ENCODE data around the gene SLC6A3.

The SLC6A3 gene

DNA sequence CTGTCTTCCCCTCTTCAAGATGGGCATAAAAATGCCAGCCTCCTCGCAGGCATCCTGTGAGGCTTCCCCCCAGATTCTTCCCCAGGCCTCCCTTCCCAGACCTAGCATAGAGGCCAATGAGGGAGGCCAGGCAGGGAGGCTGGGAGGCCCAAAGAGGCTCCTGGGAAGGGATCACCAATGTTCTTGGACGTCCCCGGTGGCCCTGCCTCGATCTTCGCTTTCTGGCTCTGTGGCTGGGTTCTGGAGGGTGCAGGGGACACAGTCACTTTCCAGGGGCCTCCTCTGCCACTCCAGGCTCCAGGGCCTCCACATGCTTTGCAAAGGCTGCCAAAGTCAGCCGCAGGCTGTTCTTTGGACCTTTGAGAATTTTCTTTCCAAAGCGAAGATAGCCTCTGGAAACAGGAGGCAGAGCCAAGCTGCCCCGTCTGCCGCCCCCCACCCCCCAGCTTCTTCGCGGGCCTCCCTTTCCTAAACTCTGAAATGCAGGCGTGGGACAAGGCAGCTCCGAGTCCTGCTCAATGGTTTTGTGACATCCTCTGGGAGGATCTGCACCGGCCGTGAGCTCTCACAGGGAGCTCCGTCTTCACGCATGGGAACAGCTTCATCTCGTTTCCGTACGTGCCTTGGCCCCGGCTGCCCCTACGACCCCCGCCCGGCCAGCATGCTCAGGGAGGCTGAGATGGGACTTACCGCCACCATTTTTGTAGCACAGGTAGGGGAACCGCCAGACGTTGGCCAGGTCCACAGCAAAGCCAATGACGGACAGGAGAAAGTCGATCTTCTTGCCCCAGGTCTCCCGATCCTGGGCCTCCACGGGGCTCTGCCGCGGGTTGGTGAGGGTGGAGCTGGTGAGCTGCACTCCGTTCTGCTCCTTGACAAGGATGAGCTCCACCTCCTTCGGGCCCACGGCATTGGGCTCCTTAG is 2.8 kb downstream of the SLC6A3 start:
- in situ Hi-C loops (cut with MboI; ENCODE audit: low sequenced_read_pairs) = no loop called here

DNA sequence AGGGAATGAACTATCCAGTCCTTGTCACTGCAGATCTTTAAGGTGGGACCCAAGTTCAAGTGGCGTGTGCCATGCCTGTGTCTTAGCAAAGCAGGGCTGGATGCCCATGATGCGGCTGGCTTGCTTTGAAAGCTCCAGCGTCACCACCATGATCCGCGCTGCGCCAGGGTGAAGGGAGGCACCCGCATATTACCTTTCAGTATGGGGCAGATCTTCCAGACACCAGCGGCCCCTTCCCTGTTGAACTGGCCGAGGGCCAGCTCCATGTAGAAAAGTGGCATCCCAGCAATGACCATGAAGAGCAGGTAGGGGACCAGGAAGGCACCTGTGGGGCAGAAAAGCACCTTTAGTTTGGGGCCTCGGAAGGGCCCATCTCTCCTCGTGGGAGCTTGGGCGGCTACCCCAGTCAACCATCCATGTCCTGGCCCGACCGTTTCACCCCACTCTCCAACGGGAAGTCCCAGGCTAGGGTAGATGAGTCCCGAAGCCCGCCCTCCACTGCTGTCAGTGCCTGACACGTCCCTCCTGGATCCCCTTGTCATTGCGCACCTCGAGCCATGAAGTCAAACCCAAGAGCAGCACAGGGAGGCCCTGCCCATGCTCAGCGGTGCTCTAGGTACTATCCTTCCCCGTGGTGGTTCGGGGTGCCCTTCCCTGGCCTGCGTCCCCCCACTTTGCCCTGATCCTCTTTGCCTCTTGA is 3.9 kb downstream of the SLC6A3 start:
- in situ Hi-C loops (cut with MboI; ENCODE audit: low sequenced_read_pairs) = no loop called here

DNA sequence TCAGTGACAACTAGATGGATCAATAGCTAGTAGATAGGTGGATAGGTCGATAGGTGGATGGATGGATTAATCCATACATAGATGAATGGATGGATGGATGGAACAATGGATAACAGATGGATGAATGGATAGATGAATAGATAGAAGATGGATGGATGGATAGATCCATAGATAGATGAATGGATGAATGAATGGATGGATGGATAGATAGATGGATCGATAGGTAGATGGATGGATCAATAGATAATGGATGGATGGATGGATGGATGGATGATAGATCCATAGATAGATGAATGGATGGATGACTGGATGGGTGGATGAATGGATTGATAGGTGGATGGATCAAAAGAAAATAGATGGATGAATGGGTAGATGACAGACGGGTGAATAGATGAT is 5.1 kb downstream of the SLC6A3 start:
- in situ Hi-C loops (cut with MboI; ENCODE audit: low sequenced_read_pairs) = no loop called here

DNA sequence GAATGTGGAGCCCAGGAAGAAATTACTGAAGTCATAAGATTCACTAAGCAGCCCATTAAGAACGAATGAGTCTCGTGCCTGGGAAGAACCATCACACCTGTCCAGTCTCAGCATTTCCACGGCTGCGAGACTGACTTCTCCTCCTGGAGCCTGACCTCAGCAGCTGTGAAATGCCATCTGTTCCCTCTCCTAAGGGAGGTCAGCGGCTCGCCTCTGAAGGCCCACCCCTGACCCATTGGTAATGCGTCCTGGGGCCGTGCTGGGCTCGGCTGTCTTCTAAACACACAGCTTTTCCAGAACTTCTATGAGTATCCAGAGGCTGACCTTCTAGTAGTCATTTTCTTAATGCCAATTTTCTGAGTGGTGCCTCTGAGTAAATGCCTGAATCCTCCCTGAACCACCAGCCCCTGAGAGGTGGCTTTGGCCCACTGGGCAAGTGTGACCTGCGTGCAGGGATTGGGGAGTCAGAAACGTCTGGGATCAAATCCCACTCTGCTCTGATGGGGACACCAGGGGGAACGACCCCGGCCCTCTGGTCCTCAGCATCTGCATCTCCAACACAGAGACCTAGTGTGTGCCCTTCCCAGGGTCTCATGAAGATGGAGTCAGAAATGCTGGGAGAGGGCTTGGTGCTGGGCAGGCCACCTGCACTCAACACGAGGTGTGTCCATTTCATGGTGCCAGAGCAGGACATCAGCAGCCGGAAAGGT is 5.7 kb downstream of the SLC6A3 start:
- in situ Hi-C loops (cut with MboI; ENCODE audit: low sequenced_read_pairs) = no loop called here

DNA sequence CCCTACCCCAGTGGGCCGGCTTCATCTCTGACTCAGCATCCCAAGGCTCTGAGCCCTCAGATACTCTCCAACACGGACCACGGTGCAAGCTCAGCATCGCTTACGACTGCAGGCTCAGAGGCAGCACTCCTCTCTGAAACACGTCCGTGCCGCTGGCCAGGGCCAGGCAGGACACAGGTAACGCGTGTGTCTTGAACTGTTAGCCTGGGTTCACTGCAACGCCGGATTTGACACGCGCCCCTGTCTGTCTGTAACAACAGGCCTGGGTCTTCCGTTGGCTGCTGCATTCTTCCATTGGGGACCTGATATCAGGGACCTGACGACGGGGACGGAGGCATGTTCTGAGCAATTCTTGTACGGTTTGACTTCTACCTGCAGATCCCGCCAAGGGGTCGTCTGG is 6.4 kb downstream of the SLC6A3 start:
- in situ Hi-C loops (cut with MboI; ENCODE audit: low sequenced_read_pairs) = no loop called here

DNA sequence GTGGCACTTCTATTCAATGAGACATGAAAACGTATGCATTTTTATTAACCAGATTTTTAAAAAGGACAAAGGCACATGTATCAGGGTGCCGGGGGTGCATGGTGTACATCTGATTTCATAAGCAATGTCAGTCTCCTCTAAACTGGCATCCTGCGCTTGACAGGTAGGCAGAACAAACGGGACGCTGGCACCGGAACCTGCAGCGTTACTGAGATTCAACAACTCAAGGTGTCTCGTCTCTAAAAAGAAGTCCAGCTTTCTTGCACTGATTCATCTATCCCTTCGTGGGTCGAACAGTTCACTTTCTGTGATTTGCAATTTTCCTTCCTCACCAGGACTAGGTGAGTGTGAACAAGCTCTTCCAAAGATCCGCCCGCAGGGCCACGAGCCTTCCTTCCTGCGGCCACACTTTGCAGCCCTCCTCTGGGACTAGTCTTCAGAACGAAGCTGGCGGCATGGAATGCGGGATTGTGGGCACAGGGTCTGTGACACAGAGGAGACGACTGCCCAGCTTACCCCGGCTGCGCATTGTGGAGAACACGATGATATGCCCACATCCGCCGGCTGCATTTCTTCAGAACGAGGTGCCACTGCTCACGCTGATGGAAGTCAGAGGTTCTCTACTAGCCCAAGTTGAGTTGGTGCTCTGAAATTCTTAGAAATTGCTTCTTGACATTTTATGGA is 7.2 kb downstream of the SLC6A3 start:
- in situ Hi-C loops (cut with MboI; ENCODE audit: low sequenced_read_pairs) = no loop called here

DNA sequence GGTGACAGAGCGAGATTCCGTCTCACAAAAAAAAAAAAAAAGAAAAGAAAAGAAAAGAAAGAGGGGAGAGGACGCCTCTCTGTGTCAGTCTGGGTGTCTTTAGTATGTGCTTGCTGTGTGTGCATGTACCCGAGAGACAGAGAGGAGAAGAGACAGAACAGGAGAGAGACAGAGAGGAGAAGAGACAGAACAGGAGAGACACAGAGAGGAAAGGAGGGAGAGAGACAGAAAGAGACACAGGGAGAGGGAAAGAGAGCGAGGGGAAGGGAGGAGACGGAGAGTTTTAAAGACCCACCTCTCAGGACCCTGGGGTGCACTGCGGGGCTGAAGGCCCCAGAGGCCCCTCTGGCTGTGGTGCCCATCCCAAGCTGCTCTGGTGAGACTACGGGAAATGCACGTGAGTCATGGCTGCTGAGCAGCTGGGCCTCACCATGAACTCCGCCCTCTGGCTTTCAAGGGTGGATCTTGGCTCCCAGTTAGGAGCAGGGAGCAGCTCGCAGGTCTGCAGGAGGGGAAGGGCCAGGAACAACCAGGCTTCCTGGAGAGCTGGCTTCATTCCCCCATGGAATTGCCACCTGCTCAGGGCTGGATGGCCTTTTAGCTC is 7.9 kb downstream of the SLC6A3 start:
- in situ Hi-C loops (cut with MboI; ENCODE audit: low sequenced_read_pairs) = no loop called here

DNA sequence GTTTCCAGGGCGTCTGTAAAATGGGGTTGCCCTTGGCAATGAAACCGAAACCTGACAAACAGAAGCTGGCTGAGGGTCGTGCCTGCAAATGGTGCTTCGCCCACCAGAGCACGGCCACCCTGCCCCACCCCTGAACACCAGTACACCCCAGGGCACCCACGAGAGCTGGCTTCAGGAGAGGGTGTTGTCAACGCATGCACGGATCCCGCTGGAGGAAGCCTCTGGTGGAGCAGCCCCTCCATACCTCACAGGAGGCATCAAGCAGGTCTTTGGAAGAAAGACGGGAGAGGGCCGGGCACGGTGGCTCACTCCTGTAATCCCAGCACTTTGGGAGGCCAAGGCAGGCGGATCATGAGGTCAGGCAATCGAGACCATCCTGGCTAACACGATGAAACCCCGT is 8.6 kb downstream of the SLC6A3 start:
- in situ Hi-C loops (cut with MboI; ENCODE audit: low sequenced_read_pairs) = no loop called here

DNA sequence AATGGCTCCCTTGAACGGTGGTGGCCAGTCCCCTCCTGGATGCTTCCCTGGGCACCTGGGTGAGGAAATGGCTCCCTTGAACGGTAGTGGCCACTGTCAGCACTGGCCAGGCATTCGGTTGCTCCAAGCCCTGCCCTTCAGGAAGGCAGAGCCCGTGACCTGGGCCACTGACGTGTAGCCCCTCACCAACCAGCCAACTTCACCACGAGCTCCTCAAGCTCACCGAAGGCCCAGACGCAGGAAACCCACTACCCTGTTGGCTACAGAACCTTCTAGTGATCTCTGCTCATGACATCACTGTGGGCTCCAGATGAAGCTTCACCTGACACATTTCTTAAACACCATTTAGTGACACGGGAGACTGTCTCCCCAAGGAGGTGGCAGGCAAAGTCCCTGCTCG is 9.2 kb downstream of the SLC6A3 start:
- in situ Hi-C loops (cut with MboI; ENCODE audit: low sequenced_read_pairs) = no loop called here

DNA sequence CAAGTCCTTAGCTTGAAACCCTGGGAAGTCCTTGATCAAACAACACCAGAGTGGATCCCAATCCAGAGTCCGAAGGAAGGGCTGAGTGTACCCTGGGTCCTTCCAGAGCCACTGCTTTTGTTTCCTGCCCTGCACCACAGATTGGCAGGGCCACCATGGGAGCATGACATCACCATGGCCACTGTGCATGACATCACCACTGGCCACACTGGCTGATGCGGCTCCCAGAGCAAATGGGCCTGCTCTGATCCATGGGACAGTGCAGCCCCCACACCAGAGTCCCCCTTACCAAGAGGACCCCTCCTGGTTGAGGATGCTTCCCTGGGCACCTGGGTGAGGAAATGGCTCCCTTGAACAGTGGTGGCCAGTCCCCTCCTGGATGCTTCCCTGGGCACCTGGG is 9.9 kb downstream of the SLC6A3 start:
- in situ Hi-C loops (cut with MboI; ENCODE audit: low sequenced_read_pairs) = no loop called here

DNA sequence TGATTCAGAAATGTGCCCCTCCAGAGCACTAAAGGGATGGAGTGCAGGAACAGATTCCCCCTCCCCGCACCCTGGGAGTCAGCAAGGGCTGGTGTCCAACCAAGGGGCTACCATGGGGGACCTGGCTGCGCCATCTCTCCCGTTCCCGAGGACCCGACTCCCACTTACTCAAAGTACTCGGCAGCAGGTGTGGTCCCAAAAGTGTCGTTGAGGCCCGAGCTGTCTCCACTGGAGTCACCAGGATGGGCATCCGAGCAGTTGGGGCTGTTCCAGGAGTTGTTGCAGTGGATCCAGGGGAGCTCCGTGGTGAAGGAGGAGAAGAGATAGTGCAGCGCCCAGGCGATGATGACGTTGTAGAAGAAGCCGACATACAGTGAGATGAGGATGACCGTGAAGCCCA is 12.9 kb downstream of the SLC6A3 start:
- in situ Hi-C loops (cut with MboI; ENCODE audit: low sequenced_read_pairs) = no loop called here

DNA sequence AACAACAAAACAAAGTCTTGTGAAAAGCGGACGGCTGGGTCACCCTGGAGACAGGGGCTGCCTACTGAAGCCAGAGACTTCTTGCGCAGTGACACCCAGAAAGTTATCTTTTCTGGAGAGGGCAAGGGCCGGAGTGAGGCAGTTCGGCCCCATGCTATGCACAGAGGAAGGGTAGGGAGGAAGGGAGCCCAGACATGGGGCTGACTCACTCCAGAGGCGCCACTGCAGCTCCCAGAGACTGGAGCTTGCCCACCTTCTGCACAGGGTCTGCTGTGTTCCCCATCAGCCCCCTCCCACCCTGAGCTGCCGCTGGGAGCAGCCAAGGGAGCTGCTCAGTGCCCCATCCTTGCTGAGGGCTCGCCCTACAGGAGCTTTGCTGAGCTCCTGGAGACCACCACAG is 13.3 kb downstream of the SLC6A3 start:
- in situ Hi-C loops (cut with MboI; ENCODE audit: low sequenced_read_pairs) = no loop called here

DNA sequence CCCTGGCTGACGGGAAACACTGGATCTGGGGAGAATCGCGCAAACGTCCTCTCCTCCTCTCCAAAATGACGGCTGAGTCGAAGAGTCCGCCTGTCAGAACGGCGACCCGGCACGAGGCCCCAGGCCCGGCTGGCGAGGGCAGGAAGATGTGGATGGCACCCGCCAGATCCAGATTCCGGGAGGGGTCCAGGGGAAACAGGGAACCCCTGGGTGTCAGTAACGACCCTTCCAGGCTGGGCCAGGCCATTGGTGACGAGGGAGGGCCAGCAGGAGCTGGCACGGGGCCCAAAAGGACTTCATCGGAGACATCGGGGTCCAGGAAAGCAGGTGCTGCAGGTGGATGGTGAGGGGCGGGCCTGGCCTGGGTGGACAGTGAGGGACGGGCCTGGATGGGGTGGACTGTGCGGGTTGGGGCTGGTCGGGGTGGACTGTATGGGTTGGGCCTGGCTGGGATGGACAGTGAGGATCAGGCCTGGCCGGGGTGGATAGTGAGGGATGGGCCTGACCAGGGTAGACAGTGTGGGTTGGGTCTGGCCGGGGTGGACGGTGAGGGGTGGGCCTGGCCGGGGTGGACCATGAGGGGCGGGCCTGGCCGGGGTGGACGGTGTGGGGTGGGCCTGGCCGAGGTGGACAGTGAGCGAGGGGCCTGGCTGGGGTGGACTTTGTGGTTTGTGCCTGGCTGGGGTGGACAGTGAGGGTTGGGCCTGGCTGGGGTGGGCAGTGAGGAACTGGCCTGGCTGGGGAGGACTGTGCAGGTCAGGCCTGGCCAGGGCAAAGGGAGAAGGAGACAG is 14.0 kb downstream of the SLC6A3 start:
- in situ Hi-C loops (cut with MboI; ENCODE audit: low sequenced_read_pairs) = no loop called here

DNA sequence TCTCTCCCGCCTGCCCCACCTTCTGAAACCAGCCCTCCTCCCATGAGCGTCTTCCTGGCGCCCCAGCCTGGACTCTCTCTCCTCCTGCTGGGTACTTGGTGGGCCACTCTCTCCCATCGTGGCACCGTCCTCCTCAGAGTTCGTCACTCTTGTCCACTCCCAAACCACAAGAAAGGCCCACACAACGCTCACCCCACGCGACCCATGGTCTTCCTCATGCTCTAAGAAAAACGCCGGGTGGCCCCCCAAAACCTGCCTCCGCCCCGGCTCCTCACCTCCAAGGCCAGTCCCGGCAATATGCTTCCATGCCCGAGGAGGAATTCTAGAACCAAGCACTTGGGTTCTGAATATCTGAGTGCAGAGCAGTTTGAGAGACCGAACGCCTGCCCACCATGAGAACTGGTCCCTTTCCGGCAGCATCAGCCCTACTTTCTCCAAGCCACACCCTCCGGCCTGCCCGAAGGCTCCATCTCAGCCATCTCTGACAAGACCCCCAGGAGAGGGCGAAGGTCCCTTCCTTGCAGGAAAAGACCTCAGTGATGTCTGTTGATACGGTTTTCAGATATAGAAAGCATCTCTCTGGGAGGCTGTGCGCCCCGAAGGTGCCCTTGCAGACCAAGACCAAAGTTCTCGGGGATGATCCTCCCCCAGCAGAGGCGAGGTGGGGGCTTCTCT is 15.0 kb downstream of the SLC6A3 start:
- in situ Hi-C loops (cut with MboI; ENCODE audit: low sequenced_read_pairs) = no loop called here

DNA sequence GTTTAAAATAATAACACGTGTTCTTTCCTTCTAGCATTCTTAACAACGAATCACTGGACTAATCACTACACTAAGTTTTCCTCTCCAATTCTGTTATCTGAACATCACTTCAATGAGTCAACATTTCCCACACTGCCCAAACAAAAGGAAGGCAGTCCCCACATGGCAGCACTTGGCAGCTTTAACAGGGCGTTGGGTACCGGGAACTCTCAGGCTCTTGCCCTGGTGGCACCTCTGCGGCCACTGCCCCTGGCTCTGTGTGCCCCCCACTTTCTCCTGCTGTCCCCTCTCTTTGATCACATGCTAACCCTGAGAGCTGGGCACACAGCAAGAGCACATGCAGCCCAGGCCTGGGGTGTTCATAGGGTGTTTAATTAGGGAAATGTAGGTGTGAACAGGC is 15.7 kb downstream of the SLC6A3 start:
- in situ Hi-C loops (cut with MboI; ENCODE audit: low sequenced_read_pairs) = no loop called here

DNA sequence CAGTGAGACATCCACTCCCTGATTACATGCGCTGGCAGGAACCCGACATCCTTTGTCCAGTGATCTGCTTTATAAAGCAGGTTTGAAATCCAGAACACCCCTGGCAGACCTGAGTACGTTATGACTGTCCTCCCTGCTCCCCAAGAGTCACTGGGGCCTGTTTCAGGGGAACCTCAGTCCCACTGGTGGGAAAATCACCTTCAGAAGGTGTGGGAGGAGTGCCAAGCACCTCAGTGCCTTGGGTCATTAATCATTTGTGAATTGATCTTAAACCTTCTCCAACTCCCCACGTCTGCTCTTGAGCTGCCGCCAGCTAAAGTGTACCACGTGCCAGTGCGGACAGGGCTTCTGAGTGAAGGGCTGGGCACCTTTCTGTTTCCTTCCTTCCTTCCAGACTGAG is 16.2 kb downstream of the SLC6A3 start:
- in situ Hi-C loops (cut with MboI; ENCODE audit: low sequenced_read_pairs) = no loop called here

DNA sequence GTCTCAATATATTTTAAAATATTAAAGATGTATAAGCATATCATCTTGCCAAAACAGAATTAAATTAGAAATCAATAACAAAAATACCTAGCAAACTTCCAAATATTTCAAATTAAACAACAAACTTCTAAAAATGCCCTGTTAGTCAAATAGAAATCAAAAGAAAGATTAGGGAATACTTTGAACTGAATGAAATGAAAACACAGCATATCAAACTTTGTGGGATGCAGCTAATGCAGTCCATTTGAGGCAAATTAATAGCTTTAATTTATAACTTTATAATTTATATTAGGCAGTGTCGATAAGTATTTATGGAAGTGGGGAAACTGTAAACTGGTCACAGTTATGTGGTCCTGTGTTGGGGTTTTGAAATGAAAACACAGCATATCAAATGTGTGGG is 17.1 kb downstream of the SLC6A3 start:
- in situ Hi-C loops (cut with MboI; ENCODE audit: low sequenced_read_pairs) = no loop called here

DNA sequence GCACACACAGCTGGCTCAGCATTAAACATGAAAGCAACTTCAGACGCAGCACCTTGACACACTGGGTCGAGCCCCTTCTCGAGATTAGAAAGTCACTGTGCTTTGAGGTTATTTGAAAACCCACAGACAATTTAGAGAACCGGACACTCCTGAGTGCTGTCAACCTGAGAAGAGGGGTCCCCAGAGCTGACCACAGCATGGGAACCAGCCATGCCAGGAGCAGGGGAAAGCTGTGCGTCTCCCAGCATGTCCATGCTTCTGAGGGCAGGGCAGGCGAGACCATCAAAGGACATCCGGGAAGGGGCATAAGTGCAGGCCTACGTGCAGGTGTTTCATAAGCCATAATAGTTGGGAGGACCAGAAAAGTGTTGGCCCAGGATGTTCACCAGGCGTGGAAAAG is 20.5 kb downstream of the SLC6A3 start:
- in situ Hi-C loops (cut with MboI; ENCODE audit: low sequenced_read_pairs) = no loop called here

DNA sequence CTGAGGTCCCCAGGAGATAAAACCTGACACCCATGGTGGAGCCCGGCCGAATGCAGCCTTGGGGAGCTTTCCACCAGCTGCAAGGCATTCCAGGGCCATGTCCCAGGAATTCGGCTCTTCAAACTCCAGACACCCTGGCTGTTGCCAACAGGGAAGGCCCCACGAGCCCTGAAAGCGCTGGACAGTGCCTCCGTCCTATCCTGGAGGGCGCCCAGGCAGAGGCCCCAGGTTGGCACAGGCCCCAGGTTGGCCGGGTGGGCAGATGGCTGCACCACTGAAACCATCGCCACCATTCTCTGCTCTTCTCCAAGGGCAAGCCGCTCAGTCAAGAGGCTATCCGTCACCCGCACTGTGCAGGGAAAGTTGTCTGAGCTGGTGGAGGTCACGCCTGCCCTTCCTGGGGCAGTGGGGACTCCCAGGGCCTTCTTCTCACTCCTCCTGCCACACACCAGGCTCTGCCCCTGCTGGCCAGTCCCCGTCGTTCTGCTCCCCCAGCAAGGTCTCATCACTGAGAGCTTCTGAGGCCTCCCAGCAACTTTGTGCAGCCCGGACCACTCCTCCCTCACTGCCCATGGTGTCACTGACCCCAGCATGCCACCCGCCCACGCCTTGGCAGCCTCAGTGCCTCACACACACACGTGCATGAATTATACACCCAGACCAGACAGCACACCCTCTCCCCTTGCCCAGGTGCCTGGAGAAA is 21.2 kb downstream of the SLC6A3 start:
- in situ Hi-C loops (cut with MboI; ENCODE audit: low sequenced_read_pairs) = no loop called here
